HG03103 (cell line): Measurements from ENCODE around the gene SGCA.

Experiments
- ATAC-seq: cut with Tn5 transposase; IDR thresholded peaks from one replicate; pipeline ENCODE4 v1.9.1; 2021; ENCODE audit warnings: low read depth; ENCODE audit not compliant: unreplicated experiment

SGCA gene

DNA sequence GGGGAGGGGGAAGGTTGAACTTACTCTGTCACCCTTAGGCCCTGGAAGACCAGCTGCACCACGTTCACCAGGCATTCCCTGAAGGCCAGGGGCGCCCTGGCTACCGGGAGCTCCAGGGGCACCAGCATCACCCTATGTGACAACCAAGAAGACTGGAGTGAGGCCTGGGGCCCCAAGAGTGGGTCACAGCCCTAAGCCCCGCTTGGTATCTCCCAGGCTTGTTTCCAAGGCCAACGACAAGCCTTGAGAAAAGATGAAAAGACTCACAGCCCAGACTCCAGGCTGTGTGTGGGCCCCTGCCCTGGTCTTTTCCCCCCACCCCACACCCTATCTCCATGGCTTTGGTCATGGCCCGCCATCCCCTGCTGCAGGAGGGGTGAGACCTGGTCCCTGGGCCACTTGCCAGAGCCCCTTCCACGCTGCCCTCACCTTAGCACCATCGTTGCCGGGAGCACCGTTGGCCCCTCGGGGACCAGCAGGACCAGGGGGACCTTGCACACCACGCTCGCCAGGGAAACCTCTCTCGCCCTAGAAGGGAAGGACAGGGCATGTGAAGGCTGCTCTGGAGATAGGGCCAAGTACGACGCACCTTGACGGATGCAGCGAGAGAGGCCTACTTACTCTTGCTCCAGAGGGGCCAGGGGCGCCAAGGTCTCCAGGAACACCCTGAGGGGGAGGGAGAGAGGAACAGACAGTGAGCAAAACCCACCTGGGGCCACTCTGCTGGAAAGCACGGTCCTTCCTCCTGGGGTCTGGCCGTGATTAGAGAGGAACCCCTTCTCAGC lies 25.7 kb downstream of the SGCA start:
- no peak for ATAC-seq

DNA sequence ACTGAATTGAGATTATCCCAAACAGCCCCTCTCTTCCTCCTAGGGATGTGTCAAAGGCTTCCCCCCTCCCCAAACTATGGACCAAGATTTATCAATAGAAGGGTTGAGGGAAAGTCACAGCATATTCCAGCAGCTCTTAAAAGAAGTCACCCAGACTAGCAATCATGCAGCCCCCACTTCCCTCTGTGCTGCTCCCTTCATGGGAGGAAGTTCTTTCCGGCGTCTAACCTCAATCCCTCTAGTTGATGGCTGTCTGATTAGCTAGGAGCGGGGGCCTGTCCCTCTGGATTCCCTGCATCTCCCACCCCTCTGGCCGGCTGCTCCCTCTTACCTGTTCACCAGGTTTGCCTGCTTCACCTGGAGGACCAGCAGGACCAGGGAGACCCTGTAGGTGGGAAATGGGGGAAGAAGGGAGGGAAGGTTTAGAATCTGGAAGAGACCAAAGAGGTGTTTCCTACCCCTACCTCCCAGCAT lies 26.4 kb downstream of the SGCA start:
- ATAC-seq = no peak

DNA sequence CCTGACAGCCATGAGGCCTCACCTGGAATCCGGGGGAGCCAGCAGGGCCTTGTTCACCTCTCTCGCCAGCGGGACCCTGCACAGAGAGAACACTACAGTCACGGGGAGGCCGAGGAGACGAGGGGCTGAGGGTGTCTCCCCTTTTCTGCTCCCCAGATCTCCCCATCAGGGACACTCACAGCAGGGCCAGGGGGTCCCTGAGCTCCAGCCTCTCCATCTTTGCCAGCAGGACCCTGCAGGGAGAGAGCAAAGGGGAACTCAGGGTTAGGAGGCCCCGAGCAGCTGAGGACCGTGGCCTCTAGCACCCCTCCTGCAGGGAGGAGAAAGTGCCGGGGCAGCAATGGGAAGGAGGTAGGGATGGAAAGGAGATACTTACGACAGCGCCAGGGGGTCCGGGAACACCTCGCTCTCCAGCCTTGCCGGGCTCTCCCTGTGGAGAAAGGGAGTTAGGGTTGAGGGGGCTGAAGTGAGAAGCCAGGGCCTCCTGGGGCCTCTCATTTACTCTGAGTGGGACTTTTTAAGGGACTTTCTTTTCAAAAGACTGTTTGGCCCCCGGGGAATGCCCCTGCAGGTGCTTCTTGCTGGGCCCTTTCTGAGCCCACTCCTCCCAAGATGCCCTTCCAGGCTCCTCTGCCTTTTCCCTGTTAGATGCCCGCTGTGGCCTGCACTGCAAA lies 26.9 kb downstream of the SGCA start:
- ATAC-seq = no peak

DNA sequence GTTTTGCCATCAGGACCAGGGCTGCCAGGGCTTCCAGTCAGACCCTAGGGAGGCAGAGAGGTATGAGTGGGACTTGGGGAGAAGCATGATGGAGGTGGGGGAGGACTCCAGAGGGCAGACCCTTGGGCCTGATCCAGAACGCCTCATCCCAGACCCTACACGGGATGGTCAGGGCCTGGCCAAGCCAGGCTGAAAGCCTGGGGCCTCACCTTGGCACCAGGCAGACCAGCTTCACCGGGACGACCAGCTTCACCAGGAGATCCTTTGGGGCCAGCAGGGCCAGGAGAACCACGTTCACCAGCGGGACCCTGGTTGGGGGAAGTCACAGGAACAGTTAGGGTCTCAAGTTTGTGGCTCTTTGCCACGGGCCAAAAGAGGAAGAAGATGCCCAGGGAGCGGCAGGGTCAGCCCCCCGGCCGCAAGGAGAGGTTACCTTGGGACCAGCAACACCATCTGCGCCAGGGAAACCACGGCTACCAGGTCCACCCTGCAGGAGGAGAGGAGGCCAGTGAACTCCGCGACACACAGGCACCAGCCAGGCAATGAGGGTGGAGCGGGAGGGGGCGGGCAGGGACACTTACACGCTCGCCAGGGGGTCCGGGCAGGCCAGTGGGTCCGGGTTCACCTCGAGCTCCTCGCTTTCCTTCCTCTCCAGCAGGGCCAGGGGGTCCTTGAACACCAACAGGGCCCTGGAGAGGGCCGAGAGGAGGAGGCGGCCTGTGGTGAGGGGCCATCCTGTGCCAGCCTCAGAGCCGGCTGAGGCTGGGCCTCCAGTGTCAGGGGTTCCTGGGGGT lies 28.5 kb downstream of the SGCA start:
- no peak for ATAC-seq

DNA sequence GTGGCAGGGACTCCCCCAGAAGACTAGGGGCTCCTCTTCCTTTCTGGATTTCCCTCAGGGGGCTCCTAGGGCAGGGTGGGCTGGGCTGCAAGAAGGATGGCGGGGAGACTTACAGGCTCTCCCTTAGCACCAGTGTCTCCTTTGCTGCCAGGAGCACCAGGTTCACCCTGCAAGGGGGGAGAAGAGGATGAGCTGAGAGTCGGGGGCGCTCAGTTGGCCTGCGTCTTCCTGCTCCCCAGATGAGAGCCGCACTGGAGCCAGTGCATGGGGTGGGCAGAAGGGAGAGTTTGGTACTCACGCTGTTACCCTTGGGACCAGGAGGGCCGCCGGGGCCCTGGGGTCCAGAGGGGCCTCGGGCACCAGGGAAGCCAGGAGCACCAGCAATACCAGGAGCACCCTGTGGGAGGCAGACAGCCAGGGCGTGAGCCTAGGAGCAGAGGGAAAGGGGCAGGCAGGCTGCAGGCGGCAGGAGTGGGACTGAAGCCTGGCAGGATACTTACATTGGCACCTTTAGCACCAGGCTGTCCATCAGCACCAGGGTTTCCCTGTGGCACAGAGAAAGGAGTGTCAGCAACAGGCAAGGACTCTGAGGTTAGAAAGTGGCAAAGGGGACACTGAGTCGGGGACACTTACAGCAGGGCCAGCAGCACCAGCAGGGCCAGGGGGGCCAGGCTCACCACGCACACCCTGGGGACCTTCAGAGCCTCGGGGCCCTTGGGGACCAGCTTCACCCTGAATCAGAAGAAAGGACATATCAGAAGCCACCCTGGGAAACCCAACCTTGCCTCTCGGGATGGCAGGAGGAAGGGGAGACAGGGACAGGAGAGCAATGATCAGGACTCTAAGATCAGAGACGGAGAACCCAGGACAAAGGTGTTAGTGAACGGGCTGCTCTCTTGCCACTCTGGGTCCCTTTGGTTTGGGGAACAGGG lies 29.4 kb downstream of the SGCA start:
- ATAC-seq = no peak

DNA sequence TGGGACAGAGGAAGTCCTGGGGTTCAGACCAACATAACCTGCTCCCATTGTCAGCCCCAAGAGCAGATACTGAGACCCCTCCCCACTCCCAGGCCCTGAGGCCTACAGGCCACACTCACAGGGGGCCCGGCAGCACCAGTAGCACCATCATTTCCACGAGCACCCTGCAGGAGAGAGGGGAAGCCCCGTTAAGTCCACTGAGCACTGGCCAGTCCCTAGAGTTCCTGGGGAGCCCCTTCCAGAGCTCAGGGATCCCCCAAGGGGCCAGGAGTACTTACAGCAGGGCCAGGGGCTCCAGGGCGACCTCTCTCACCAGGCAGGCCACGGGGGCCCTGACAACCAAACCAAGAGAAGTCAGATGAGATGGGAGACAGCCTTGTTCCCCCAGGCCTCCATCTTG lies 30.2 kb downstream of the SGCA start:
- no peak for ATAC-seq

DNA sequence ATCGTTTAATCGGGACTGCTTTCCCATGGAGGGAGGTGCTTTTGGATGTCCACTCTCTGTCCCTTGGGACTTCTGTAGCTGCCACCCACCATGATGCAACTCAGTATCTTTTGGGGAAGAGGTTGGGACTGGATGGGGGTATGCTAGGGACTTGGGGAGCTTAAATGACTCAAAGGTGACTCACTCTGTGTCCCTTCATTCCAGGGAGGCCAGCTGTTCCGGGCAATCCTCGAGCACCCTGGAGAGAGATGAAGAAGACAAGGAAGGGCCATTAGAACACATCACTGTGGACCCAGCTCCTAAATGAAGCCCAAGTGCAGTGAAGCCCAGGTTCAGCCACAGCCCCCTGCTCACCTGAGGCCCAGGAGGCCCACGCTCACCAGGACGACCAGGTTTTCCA lies 31.0 kb downstream of the SGCA start:
- no peak for ATAC-seq

DNA sequence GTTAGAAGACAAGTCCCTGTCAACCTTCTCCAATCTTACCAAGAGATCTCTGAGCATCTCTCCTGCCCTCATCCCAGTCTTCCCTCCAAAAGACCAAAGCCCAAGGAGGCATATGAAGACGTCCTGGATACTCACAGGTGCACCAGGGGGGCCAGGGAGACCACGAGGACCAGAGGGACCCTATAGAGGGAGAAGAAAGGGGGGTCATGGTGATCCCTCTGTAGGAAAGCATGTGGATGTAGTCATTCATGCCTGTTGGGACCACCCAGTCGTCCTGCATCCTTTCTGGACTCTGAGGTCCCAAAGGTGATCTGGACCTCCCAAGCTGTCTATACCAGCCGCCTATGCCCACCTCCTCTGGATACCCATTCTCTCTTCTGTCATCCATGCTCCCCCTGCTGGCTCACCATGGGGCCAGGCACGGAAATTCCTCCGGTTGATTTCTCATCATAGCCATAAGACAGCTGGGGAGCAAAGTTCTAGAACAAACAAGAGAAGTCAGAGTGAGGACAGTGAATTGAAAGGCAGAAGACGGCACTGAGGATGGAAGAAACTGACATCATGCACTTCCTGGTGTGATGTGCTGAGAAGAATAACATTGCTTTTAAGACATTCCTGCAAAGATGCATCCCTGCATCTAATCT lies 32.3 kb downstream of the SGCA start:
- ATAC-seq = no peak

DNA sequence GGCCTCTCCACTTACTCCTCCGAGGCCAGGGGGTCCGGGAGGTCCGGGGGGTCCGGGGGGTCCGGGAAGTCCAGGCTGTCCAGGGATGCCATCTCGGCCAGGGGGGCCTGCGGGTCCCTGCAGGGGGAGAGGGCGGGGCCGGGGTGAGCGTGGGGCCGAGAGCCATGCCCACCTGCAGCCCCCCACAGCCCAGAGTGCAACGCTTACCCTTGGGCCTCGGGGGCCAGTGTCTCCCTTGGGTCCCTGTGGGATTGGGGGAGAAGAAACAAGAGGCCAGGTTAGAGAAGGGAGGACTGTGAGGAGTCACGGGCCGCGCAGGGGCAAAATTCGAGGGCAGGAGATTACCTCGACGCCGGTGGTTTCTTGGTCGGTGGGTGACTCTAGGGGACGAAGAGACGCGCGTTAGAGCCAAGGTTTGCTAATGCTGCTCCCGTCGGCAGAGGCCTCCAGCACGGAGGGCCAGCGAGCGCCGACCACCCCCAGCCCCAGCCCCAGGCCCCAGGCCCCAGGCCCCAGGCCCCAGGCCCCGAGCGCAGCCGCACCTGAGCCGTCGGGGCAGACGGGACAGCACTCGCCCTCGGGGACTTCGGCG lies 33.5 kb downstream of the SGCA start:
- no peak for ATAC-seq

DNA sequence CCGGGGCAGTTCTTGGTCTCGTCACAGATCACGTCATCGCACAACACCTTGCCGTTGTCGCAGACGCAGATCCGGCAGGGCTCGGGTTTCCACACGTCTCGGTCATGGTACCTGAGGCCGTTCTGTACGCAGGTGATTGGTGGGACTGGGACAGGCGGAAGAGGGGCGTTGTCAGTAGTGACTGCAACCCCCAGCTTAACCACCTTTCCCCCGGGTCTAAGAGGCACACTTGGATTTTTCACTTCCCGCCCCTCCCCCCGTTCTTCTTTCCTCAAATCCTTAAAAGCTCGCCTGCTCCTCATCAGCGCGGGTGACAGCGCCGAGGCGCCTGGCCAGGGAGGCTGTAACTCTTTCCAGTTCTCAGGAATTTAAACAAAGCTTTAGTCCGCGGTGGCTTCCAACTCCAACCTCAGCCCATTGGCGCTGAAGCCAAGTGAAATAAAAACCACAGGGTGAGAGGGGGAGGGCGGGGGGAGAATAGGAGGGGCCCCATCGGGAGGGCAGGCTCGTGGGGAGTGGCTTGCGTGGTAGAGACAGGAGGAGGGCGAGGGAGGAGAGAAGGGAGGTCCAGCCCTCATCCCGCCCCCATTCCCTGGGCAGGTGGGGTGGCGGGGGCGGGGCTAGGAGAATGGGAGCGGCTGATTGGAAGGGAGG lies 34.1 kb downstream of the SGCA start:
- no peak for ATAC-seq

DNA sequence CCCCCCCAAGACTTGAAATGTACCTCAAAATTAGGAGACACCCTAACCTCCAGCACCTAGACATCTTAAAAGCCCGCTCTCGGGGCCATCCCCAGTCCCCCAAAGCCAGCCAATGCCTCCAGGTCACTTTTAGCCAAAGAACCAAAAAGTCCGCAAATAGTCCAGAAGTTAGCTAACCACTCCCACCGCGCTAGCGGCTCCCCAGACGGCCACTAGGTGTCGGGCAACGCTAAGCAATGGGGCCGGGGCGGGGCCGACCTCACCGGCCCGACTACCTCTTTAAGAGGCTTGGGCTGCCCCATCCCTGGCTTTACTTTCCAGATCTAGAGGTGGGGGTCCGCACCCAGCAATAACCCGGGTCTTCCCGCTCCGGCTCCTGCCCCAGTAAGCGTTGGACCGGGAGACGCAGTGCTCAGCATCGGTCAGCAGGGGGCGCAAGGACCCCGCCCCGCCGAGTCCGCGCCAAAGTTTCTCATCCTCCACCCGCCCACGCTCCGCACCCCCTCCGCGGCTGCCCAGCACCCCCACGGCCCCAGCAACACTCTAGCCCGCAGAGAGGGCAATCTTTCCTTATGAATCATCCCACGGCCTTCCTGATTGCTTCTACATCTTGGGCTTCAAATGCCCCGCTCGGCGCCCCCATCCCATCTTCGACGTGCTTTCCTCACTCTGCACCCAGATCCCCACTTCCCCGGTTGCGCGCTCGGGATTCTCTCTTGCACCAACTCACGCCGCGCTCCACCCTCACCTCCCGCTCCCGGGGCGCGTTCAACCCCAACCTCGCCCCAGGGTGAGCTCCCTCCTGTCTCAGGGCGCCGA lies 34.9 kb downstream of the SGCA start:
- no peak for ATAC-seq

DNA sequence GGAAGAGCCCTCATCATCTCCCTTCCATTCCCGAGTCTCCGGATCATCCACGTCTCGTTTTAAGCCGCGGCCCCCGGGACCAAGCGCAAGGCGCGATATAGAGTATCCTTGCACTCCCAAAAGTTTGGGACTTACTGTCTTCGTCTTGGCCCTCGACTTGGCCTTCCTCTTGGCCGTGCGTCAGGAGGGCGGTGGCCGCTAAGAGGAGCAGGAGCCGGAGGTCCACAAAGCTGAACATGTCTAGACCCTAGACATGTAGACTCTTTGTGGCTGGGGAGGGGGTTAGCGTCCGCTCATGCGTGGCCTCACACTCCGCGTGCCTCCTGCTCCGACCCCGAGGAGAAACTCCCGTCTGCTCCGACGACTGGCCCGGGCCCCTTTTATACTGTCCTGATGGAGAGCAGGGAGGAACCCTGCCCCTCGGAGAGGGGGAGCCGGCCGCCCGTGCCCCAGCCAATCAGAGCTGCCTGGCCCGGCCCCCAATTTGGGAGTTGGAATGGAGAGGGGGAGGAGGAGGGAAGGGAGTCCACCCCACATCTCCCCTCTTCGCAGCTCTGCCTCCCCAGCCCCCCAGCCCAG lies 35.6 kb downstream of the SGCA start, which contains the start of gene COL1A1:
TSS of gene COL1A1 (minus strand) at position 356 of the 579 bp plus-strand sequence. CDS start at position 238, 118 bp downstream.
- ATAC-seq = no peak

DNA sequence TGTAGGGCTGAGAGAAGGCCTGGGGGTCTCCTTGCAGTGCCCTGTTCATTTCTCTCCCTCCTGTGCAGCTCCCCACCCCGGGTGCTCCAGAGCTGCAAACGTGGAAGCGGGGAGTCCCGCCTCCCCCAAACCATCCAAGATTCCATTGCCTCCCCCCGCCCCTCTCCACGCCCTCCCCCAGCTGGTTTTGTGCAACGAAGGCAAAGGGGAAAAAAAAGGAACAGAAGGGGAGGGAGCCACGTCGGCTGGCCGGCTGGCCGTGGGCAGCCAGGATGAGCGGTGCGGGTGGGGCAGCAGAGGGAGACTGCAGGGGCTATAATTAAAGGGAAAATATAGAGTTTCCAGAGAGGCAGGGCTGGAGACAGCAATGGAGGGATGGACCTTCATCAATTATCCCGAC lies 37.3 kb downstream of the SGCA start:
- no peak for ATAC-seq

DNA sequence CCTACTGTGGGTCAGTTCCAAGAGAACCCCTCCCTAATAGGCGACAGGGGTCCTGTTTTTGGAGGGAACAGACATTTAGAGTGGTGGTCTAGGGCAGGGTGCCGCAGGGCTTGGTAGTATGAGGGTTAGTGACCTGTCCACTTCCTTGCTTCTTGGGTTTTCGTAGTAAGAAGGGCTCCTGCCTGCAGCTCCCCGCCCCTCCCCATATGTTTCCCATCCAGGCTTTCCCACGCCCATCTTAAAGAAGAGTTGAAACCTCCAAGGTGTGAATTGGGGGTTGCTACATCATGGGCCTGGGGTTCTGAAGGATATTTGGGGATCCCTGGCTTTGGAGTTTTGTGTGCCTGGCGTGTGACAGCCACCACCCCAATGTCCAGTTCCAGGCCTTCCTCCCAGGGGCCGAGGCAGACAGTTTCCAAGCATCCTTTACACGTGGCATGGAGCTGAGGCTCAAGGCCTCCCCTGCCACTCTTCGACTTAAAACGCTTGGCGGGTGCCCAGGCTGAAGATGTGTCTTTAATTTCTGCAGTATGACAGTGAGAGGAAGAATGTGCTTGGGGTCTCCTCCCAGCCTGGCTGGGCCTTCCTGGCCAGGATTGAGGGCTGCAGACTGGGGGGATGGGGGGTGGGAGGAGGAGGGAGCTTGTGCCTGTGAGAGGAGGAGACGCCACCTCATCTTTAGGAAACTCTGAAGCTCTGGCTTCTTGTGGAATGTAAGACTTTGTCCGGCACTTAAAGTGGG lies 38.0 kb downstream of the SGCA start:
- no peak for ATAC-seq

DNA sequence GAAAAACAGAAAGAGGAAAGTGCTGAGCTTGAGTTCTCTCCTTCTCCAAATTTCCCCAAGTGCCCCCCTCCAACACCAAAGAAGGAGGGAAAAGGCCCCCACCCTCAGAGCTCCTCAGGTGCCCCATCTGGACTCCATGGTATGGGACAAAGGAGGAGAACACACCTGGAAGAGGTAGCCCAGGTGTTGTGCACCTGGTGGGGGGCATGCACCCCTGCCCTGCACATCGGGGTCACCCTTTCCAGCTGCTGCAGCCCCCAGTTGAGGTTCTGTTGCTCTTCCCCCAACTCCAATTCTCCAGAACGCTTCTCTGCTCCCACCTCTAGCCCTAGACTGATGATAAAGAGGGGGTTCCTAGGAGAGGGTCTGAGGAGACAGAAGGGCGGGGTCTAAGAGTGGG lies 38.6 kb downstream of the SGCA start:
- no peak for ATAC-seq

DNA sequence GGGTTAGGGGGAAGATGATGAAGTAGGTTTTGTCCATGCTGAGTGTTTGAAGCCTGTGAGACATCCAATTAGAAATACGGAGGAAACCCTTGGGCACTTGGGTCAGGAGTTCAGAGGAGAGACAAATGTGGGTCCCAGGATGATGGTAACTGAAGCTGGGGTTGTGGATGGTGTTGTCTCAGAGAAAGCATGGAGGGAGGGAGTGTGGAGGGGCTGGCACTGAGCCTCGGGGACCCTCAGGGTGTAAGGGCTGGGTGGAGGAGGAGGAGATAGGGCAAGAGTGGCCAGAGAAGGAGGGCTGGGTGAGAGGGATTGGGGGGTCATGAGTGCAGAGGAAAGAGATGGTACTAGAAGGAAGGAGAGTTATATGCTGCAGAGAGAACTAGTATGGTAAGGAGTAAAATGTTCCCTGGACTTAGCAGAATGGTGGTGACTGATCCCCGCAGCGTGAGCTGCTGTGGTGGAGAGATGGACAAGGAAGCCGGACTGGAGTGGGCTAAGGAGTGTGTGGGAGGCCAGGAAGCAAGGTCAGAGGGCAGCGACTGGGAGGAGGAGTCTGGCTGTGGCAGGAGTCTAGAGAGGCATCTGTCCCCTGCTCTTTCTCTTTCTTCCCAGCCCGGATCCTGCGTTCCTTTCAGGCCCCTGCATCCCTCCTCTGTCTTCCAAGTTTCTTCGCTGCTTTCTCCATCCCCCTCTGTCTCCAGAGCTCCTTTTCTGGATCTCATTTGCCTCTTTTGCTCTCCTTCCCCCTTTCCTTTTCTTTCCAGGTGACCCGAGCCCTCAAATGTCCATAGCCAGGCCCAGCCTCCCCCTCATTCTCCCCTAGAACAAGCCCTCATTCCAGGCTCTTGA lies 39.5 kb downstream of the SGCA start:
- ATAC-seq = no peak
